ENCODE data around the gene DNMBP.
"Not testable (repeated sequence)": the region's sequence is repeated elsewhere in the genome, so short reads cannot be mapped to it uniquely, and the experiment has no call there.

DNMBP gene

GRCh38 chr10:99906470-99906869 is 103.3 kb downstream of the DNMBP start:
- no peak for DNase-seq

- DNase-seq, result no peak
These were observed 103.8 kb downstream of the DNMBP start for GRCh38 chr10:99905971-99906370.

GRCh38 chr10:99895867-99896266 is 113.9 kb downstream of the DNMBP start:
- DNase-seq, result no peak

- DNase-seq, result not testable (repeated sequence)
These were observed 114.7 kb downstream of the DNMBP start for GRCh38 chr10:99895066-99895465.

- DNase-seq, result no peak
These were observed 115.1 kb downstream of the DNMBP start for GRCh38 chr10:99894613-99895012.

- DNase-seq, result no peak
These were observed 121.1 kb downstream of the DNMBP start for GRCh38 chr10:99888622-99889021.

- DNase-seq, result no peak
These were observed 126.2 kb downstream of the DNMBP start for GRCh38 chr10:99883523-99883922.

GRCh38 chr10:99881371-99881770 is 128.4 kb downstream of the DNMBP start:
- no peak for DNase-seq

- DNase-seq, result no peak
These were observed 129.5 kb downstream of the DNMBP start for GRCh38 chr10:99880080-99880835.

- no peak for DNase-seq
These were observed 134.3 kb downstream of the DNMBP start for GRCh38 chr10:99875473-99875872.

GRCh38 chr10:99874341-99875085 is 135.2 kb downstream of the DNMBP start:
- DNase-seq, result no peak

- no peak for DNase-seq
These were observed 135.9 kb downstream of the DNMBP start for GRCh38 chr10:99873846-99874245.

- DNase-seq, result no peak
These were observed 137.2 kb downstream of the DNMBP start for GRCh38 chr10:99872367-99873162.

GRCh38 chr10:99870123-99870730 is 139.5 kb downstream of the DNMBP start:
- peak; percentile 33 for DNase-seq

GRCh38 chr10:99869581-99870122 is 140.1 kb downstream of the DNMBP start:
- DNase-seq, result no peak

GRCh38 chr10:99867250-99867649 is 142.5 kb downstream of the DNMBP start:
- DNase-seq, result not testable (repeated sequence)

- not testable (repeated sequence) for DNase-seq
These were observed 146.1 kb downstream of the DNMBP start for GRCh38 chr10:99863535-99864240.

- no peak for DNase-seq
These were observed 149.3 kb downstream of the DNMBP start for GRCh38 chr10:99860466-99860865.

- DNase-seq, result no peak
These were observed 150.2 kb downstream of the DNMBP start for GRCh38 chr10:99859585-99859984.

GRCh38 chr10:99858849-99859248 is 150.9 kb downstream of the DNMBP start:
- no peak for DNase-seq

GRCh38 chr10:99855479-99856071 is 154.2 kb downstream of the DNMBP start:
- DNase-seq, result no peak

GRCh38 chr10:99854860-99855259 is 154.9 kb downstream of the DNMBP start:
- no peak for DNase-seq

Data from CD4-positive, alpha-beta T cell treated with Interleukin-17A for 4 hours (primary cell).